NCI-H524 (cell line): ENCODE measurements around the gene INHBA.

Source experiments
- DNase-seq, 2 experiments: peaks; one replicate each; lab custom pipeline; 2025; lab: John Stamatoyannopoulos, UW

Gene INHBA

GRCh38 chr7:41711283-41712064, 8.6 kb upstream of the INHBA start:
- peak; percentile 33 to 60 for DNase-seq

- no peak for DNase-seq
Measured at GRCh38 chr7:41710838-41711237, 7.9 kb upstream of the INHBA start.

GRCh38 chr7:41709621-41710020, 6.7 kb upstream of the INHBA start:
- no peak for DNase-seq

GRCh38 chr7:41708581-41709358, 5.9 kb upstream of the INHBA start:
- no peak for DNase-seq

- no peak for DNase-seq
Measured at GRCh38 chr7:41706228-41706930, 3.5 kb upstream of the INHBA start.

GRCh38 chr7:41705109-41705901, 2.4 kb upstream of the INHBA start:
- DNase-seq, result peak; percentile 64 to 81

- peak in 1 of 2 experiments; percentile 8 for DNase-seq
Measured at GRCh38 chr7:41701068-41701941, 1.6 kb downstream of the INHBA start.

GRCh38 chr7:41700044-41700471, 2.8 kb downstream of the INHBA start:
- DNase-seq, result peak in 1 of 2 experiments; percentile 4

- DNase-seq, result peak; percentile 1 to 10
Measured at GRCh38 chr7:41699516-41699915, 3.4 kb downstream of the INHBA start.

GRCh38 chr7:41698726-41699125, 4.2 kb downstream of the INHBA start:
- no peak for DNase-seq

GRCh38 chr7:41698114-41698513, 4.8 kb downstream of the INHBA start:
- DNase-seq, result no peak

GRCh38 chr7:41696323-41696916, 6.5 kb downstream of the INHBA start:
- peak; percentile 53 to 73 for DNase-seq

- no peak for DNase-seq
Measured at GRCh38 chr7:41695661-41696322, 7.1 kb downstream of the INHBA start.

GRCh38 chr7:41694495-41694894, 8.4 kb downstream of the INHBA start:
- no peak for DNase-seq

- DNase-seq, result peak; percentile 78 to 87
Measured at GRCh38 chr7:41693150-41693997, 9.5 kb downstream of the INHBA start.

GRCh38 chr7:41692251-41692650, 10.6 kb downstream of the INHBA start:
- no peak for DNase-seq

GRCh38 chr7:41691286-41692190, 11.4 kb downstream of the INHBA start:
- peak in 1 of 2 experiments; percentile 29 for DNase-seq

GRCh38 chr7:41689815-41690214, 13.1 kb downstream of the INHBA start:
- DNase-seq, result no peak
